ENCODE measurements around the gene SLC10A3. TPM values are rescaled to one million over a fixed set of nuclear protein-coding genes. Genes with fewer than 3 reads are reported as not detected.

The SLC10A3 gene
- total RNA-seq, 2 experiments from 2014 or later = 18.0 to 19.0 TPM

DNA sequence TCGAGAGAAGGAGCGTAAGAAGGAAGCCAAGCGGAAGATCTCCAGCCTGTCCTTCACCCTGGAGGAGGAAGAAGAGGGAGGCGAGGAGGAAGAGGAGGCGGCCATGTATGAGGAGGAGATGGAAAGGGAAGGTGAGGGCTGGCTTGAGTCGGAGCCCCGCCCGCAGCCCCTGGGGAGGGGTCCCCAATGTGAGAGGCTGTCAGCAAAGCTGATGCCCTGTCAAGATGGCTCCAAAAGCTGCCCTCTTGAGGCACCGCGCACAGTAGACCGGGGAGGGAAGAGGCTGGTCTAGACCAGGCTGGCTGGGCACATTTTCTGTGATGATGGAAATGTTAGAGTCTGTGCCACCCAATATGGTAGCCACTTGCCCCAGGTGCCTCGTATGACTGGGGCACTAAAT, 44.0 kb downstream of the SLC10A3 start:
- no peaks in the 10 kb centered on the region for H3K9me3 Mint-ChIP-seq
- H3K4me1 Mint-ChIP-seq = no peaks in the 10 kb centered on the region
- no peaks in the 10 kb centered on the region for H3K27me3 Mint-ChIP-seq
- H3K4me3 Mint-ChIP-seq = no peak overlapping the region
- no peaks in the 10 kb centered on the region for H3K36me3 Mint-ChIP-seq
- no peak for DNase-seq
- H3K27ac Mint-ChIP-seq = no peak overlapping the region

GRCh38 chrX:154445776-154446175, 44.7 kb downstream of the SLC10A3 start:
- Mint-ChIP-seq H3K27ac (no peak overlapping the region), H3K27me3 (no peaks in the 10 kb centered on the region), H3K4me1 (no peaks in the 10 kb centered on the region), H3K4me3 (no peak overlapping the region), H3K36me3 (no peaks in the 10 kb centered on the region), H3K9me3 (no peaks in the 10 kb centered on the region)
- DNase-seq = no peak

DNA sequence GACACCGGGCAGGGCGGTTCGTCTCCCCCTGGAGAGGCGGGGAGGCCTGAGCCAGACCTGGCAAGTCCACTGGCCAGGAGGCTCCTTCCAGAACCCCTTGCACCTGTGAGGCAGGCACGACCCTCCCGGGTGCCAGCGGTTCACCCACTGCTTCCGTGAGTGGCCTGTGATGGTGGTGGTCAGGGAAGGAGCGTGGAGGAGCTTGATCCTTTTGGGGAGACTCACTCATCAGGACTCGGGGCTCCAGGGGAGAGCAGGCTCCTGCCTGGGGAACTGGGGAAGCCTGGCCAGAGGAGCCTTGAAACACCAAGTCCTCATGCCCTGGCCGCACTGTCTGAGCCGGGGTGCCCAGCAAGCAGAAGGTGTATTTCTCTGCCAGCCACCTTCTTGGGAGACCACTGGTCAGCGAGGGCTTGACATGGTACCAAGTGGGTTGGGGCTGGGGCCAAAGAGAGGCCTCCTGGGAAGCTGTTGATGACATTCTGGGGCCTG, 45.6 kb downstream of the SLC10A3 start:
- peaks cover 4% of the 10 kb centered on the region for H3K4me1 Mint-ChIP-seq
- no peaks in the 10 kb centered on the region for H3K9me3 Mint-ChIP-seq
- no peaks in the 10 kb centered on the region for H3K27me3 Mint-ChIP-seq
- no peak for DNase-seq
- peak overlapping the region; percentile 57 for H3K4me3 Mint-ChIP-seq
- no peaks in the 10 kb centered on the region for H3K36me3 Mint-ChIP-seq
- peak overlapping the region; percentile 16 for H3K27ac Mint-ChIP-seq

- peak within 1 kb of the TSS; percentile 78 for H3K27ac Mint-ChIP-seq
- H3K27me3 Mint-ChIP-seq = no peaks in the 10 kb centered on the region
- no peaks in the 10 kb centered on the region for H3K9me3 Mint-ChIP-seq
- H3K36me3 Mint-ChIP-seq = no peaks in the 10 kb centered on the region
- H3K4me1 Mint-ChIP-seq = peaks cover 4% of the 10 kb centered on the region
- peak within 1 kb of the TSS; percentile 76 for H3K4me3 Mint-ChIP-seq
- peak; percentile 77 for DNase-seq
Observed at GRCh38 chrX:154443992-154444754, 46.3 kb downstream of the SLC10A3 start, which contains the start of gene FAM50A. FAM50A (plus strand) TSS chrX:154444141; CDS start chrX:154444236, 95 bp downstream.

DNA sequence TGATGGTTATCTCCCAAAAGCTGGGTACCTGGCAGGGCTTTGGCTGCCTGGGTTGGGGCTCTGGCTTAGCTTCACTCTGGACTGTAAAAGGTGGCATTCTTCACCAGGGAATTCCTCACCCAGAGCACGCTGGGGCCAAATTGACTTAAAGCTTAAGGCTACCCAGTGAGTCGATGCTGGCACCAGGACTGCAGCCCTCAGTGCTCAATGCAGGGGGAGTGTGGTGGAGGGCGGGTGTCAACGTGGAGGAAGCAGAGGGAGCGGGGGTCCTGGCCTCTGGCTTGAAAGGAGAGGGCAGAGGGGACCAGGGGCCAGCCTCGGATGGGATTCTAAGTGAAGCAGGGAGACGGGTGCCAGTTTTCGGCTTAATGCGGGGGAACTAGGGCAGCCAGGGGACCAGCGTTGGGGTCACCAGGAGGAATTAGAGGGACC, 46.9 kb downstream of the SLC10A3 start:
- DNase-seq = no peak
- no peaks in the 10 kb centered on the region for H3K36me3 Mint-ChIP-seq
- peak overlapping the region; percentile 78 for H3K27ac Mint-ChIP-seq
- H3K27me3 Mint-ChIP-seq = no peaks in the 10 kb centered on the region
- peak overlapping the region; percentile 76 for H3K4me3 Mint-ChIP-seq
- H3K9me3 Mint-ChIP-seq = no peaks in the 10 kb centered on the region
- peaks cover 8% of the 10 kb centered on the region for H3K4me1 Mint-ChIP-seq

- H3K4me3 Mint-ChIP-seq = no peak overlapping the region
Observed at GRCh38 chrX:154441984-154442707, 48.3 kb downstream of the SLC10A3 start.

DNA sequence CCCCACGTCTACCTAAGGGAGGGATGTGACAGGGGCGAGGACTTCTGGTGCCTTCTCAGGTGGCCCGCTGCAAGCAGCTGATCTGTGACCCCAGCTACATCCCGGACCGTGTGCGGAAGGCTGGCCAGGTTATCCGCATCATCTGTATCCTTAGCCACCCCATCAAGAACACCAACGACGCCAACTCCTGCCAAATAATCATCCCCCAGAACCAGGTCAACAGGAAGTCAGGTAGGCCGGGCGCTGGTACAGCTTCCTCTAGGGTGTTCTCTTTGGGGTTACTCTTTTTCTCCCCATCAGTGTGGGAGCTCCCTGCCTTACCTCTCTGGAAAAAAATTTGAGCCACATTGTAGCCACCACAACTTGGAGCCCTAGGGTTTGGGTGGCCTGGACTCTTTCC, 48.9 kb downstream of the SLC10A3 start:
- Mint-ChIP-seq H3K36me3 (no peaks in the 10 kb centered on the region), H3K4me1 (peaks cover 13% of the 10 kb centered on the region), H3K27me3 (no peaks in the 10 kb centered on the region), H3K4me3 (no peak overlapping the region), H3K9me3 (no peaks in the 10 kb centered on the region), H3K27ac (no peak overlapping the region)
- DNase-seq = no peak

More at GRCh38 chrX:154441984-154442707, 48.3 kb downstream of the SLC10A3 start:
- no peak for DNase-seq
- no peaks in the 10 kb centered on the region for H3K27me3 Mint-ChIP-seq
- H3K36me3 Mint-ChIP-seq = no peaks in the 10 kb centered on the region
- no peaks in the 10 kb centered on the region for H3K9me3 Mint-ChIP-seq
- no peak overlapping the region for H3K27ac Mint-ChIP-seq
- peaks cover 13% of the 10 kb centered on the region for H3K4me1 Mint-ChIP-seq

GRCh38 chrX:154440623-154441357, 49.6 kb downstream of the SLC10A3 start:
- H3K36me3 Mint-ChIP-seq = peaks cover 5% of the 10 kb centered on the region
- H3K27me3 Mint-ChIP-seq = no peaks in the 10 kb centered on the region
- no peaks in the 10 kb centered on the region for H3K9me3 Mint-ChIP-seq
- H3K4me1 Mint-ChIP-seq = peaks cover 18% of the 10 kb centered on the region
- no peak for DNase-seq
- no peak overlapping the region for H3K4me3 Mint-ChIP-seq
- peak overlapping the region; percentile 42 for H3K27ac Mint-ChIP-seq

GRCh38 chrX:154439841-154440240, 50.6 kb downstream of the SLC10A3 start:
- Mint-ChIP-seq H3K4me1 (peaks cover 18% of the 10 kb centered on the region), H3K36me3 (peaks cover 5% of the 10 kb centered on the region), H3K27ac (no peak overlapping the region), H3K27me3 (no peaks in the 10 kb centered on the region), H3K4me3 (no peak overlapping the region), H3K9me3 (no peaks in the 10 kb centered on the region)
- no peak for DNase-seq

DNA sequence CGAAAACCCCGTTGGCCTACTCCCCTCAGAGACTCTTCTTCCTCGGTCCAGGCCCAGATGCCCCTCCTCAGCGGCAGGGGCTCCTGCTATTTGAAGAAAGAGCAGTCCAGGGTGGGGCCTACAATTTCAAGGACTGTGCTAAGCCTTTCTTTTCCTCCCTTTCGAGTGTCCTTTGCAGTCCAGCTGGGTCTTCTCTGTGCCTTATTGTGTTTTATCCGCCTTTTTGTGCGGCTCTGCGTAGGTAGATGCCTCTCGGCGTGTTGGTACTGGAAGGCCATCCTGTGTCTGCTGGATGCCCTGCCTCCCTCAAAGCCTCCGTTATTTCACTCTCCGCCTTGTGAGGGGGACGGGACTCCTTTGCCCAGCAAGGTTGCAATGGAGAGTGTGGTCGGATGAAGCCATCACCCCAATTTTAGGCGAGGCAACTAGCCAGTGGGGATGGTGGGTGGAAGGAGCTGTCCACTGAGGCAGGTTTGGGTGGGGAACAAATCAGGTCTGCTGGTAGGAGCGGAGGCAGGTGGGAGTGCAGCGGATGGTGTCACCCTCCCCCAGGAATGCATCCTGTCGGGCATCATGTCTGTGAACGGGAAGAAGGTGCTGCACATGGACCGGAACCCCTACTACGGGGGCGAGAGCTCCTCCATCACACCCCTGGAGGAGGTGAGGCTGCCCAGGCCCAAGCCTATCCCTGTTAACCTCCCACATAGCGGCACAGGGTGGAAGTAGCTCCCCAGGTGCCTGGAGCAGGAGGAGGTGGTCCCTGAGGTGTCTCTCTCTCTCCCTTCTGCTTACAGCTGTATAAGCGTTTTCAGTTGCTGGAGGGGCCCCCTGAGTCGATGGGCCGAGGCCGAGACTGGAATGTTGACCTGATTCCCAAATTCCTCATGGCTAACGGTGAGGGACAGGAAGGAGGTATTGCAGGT, 52.2 kb downstream of the SLC10A3 start:
- DNase-seq = no peak
- peak overlapping the region; percentile 81 for H3K27ac Mint-ChIP-seq
- peaks cover 18% of the 10 kb centered on the region for H3K4me1 Mint-ChIP-seq
- H3K9me3 Mint-ChIP-seq = no peaks in the 10 kb centered on the region
- peak overlapping the region; percentile 86 for H3K4me3 Mint-ChIP-seq
- H3K27me3 Mint-ChIP-seq = no peaks in the 10 kb centered on the region
- peaks cover 5% of the 10 kb centered on the region for H3K36me3 Mint-ChIP-seq

Other genes starting within 250 kb of the SLC10A3 start
- gene OPN1MW3, start 233.0 kb downstream of the SLC10A3 start, total RNA-seq = not detected
- gene TEX28, start 195.5 kb downstream of the SLC10A3 start, total RNA-seq = not detected
- gene TKTL1, start 194.8 kb downstream of the SLC10A3 start, total RNA-seq = 1 to 10 TPM in 1 of 2 experiments, under 1 TPM in 1; 0.72 to 1.1 TPM
- 100 to 1,000 TPM; 694 to 696 TPM for gene FLNA, start 116.0 kb downstream of the SLC10A3 start, total RNA-seq
- 100 to 1,000 TPM; 110 to 112 TPM for gene EMD, start 111.3 kb downstream of the SLC10A3 start, total RNA-seq
- gene RPL10, start 92.3 kb downstream of the SLC10A3 start, total RNA-seq = 1,000 to 10,000 TPM; 2,967 to 3,168 TPM
- 10 to 100 TPM; 12.4 to 12.7 TPM for gene DNASE1L1, start 81.4 kb downstream of the SLC10A3 start, total RNA-seq
- gene TAFAZZIN, start 79.1 kb downstream of the SLC10A3 start, total RNA-seq = 10 to 100 TPM; 35.1 to 35.8 TPM
- gene ATP6AP1, start 62.0 kb downstream of the SLC10A3 start, total RNA-seq = 10 to 100 TPM; 25.1 to 25.3 TPM
- 10 to 100 TPM; 66.3 to 68.4 TPM for gene GDI1, start 53.5 kb downstream of the SLC10A3 start, total RNA-seq
- gene FAM50A, start 46.5 kb downstream of the SLC10A3 start, total RNA-seq = 10 to 100 TPM; 45.3 to 46.4 TPM
- gene PLXNA3, start 32.3 kb downstream of the SLC10A3 start, total RNA-seq = 10 to 100 TPM; 22.3 to 23.1 TPM
- gene LAGE3, start 11.3 kb downstream of the SLC10A3 start, total RNA-seq = 10 to 100 TPM; 65.1 to 72.4 TPM
- 10 to 100 TPM; 53.2 to 54.7 TPM for gene UBL4A, start 4.0 kb downstream of the SLC10A3 start, total RNA-seq
- 10 to 100 TPM; 26.8 to 27.3 TPM for gene FAM3A, start 25.6 kb upstream of the SLC10A3 start, total RNA-seq
- 10 to 100 TPM; 89.9 to 92.4 TPM for gene G6PD, start 56.2 kb upstream of the SLC10A3 start, total RNA-seq
- 10 to 100 TPM; 31.1 to 32.5 TPM for gene IKBKG, start 57.0 kb upstream of the SLC10A3 start, total RNA-seq
- not detected for gene CTAG1A, start 94.5 kb upstream of the SLC10A3 start, total RNA-seq
- gene CTAG1B, start 128.7 kb upstream of the SLC10A3 start, total RNA-seq = not detected
- 10 to 100 TPM; 37.2 to 39.6 TPM for gene CTAG2, start 162.9 kb upstream of the SLC10A3 start, total RNA-seq

All from activated naive CD8-positive, alpha-beta T cell treated with anti-CD3 and anti-CD28 coated beads for 36 hours (primary cell).